PC-9 (cell line): Measurements from ENCODE around the gene ATL2. TPM values are rescaled to one million over a fixed set of nuclear protein-coding genes. Genes with fewer than 3 reads are reported as not detected.
"Not testable (repeated sequence)": the region's sequence is repeated elsewhere in the genome, so short reads cannot be mapped to it uniquely, and the experiment has no call there.

Experiments used
- BruUV-seq: library from RNA; stranded (reverse); fragments of 400-500 nt; replicated peaks from 2 replicates; lab custom pipeline; 2021; lab: Mats Ljungman, UMichigan
- CTCF ChIA-PET: fragments of 300-600 bp; sonication (Branson Sonifier 250); formaldehyde crosslinking; loops from one replicate; lab custom pipeline; 2022; ENCODE audit warnings: antibody characterized with exemption; lab: Charles Lee
- POLR2A ChIA-PET: fragments of 300-600 bp; sonication (Branson Sonifier 250); formaldehyde crosslinking; loops from one replicate; lab custom pipeline; 2022; ENCODE audit warnings: antibody characterized with exemption; ENCODE audit not compliant: unreplicated experiment; lab: Charles Lee
- DNase-seq, 2 experiments: peaks; one replicate each; pipeline versions ENCODE4 v3.0.0 to v3.0.0-alpha.2; 2015 to 2022; ENCODE audit warnings: mixed read lengths in 1 of 2
- H2AFZ ChIP-seq: fragments of 200-600 bp; sonication (generic); 2 replicates; pipeline ENCODE4 v1.8.1; 2017; ENCODE audit warnings: antibody characterized with exemption
- H3F3A ChIP-seq: fragments of 200-600 bp; sonication (generic); 2 replicates; pipeline ENCODE4 v1.8.1; 2017; ENCODE audit warnings: antibody characterized with exemption, mild to moderate bottlenecking, low read depth; ENCODE audit not compliant: insufficient read depth
- H3K27ac ChIP-seq: fragments of 200-600 bp; sonication (generic); 2 replicates; pipeline ENCODE4 v1.6.1; 2016; ENCODE audit warnings: mixed run types
- H3K27me3 ChIP-seq: fragments of 200-600 bp; sonication (generic); 2 replicates; pipeline ENCODE4 v1.6.1; 2016; ENCODE audit warnings: low read depth, mixed run types; ENCODE audit not compliant: insufficient read depth
- H3K36me3 ChIP-seq: fragments of 200-600 bp; sonication (generic); 2 replicates; pipeline ENCODE4 v1.6.1; 2016; ENCODE audit warnings: low read depth, mixed run types
- H3K4me1 ChIP-seq: fragments of 200-600 bp; sonication (generic); replicated peaks from 2 replicates; pipeline ENCODE4 v1.6.1; 2016; ENCODE audit warnings: mixed run types; ENCODE audit not compliant: insufficient read depth
- H3K4me2 ChIP-seq: fragments of 200-600 bp; sonication (generic); 2 replicates; pipeline ENCODE4 v1.6.1; 2017; ENCODE audit warnings: mixed run types
- H3K4me3 ChIP-seq: fragments of 200-600 bp; sonication (generic); 2 replicates; pipeline ENCODE4 v1.6.1; 2016; ENCODE audit warnings: mixed run types
- H3K79me2 ChIP-seq: fragments of 200-600 bp; sonication (generic); 2 replicates; pipeline ENCODE4 v1.6.1; 2017; ENCODE audit warnings: low read depth, mixed run types
- H3K9me2 ChIP-seq: fragments of 200-600 bp; sonication (generic); 2 replicates; pipeline ENCODE4 v1.8.1; 2017; ENCODE audit warnings: mild to moderate bottlenecking; ENCODE audit not compliant: insufficient read depth
- H3K9me3 ChIP-seq: fragments of 200-600 bp; sonication (generic); 2 replicates; pipeline ENCODE4 v1.8.1; 2016; ENCODE audit warnings: low read depth; ENCODE audit not compliant: insufficient read depth
- H4K20me1 ChIP-seq: fragments of 200-600 bp; sonication (generic); 2 replicates; pipeline ENCODE4 v1.8.1; 2017; ENCODE audit not compliant: insufficient read depth
- CTCF ChIP-seq: fragments of 200-600 bp; sonication (generic); conservative IDR thresholded peaks from 2 replicates; pipeline ENCODE4 v1.6.1; 2017; ENCODE audit warnings: mixed run types, antibody characterized with exemption, mild to moderate bottlenecking, moderate library complexity
- EZH2 ChIP-seq: fragments of 200-600 bp; sonication (generic); IDR thresholded peaks from 2 replicates; pipeline ENCODE4 v1.8.0; 2017; ENCODE audit warnings: antibody characterized with exemption, low read depth
- intact Hi-C: fragments of 100-400 bp; cut with micrococcal nuclease; formaldehyde crosslinking; loops from one replicate; pipeline ENCODE4 v1.10.0; 2022; ENCODE audit not compliant: unreplicated experiment
- total RNA-seq: library from RNA; stranded (reverse); gene quantifications from 2 replicates; pipeline ENCODE4 v1.2.3, GENCODE V29; 2021

Gene ATL2
- total RNA-seq, 1 experiment from 2014 or later: 66.4 TPM

- no peak overlapping the region for H3K4me3 ChIP-seq
- H3K4me1 ChIP-seq: 0 out of 2 replicates have a peak, but pooled peaks cover 11% of the 10 kb centered on the region
- H2AFZ ChIP-seq: no peak overlapping the region
- no peak for DNase-seq
- no peaks in the 10 kb centered on the region for H3K27me3 ChIP-seq
- H3K9me3 ChIP-seq: no peaks in the 10 kb centered on the region; the same call in 1 of the 2 replicates
- intact Hi-C loops: no loop called here
- ChIA-PET POLR2A (no interaction called here), CTCF (interaction anchor here (0.6 kb wide), 1 partner anchor 619 kb away, joined by 3 read pairs; no protein-coding TSS in a partner anchor)
- H3K36me3 ChIP-seq: peaks cover 11% of the 10 kb centered on the region; the same call in 1 of the 2 replicates
- peaks cover 27% of the 10 kb centered on the region for H3F3A ChIP-seq
- no peak overlapping the region for H3K27ac ChIP-seq
- BruUV-seq: no TSS peak
- H4K20me1 ChIP-seq: peaks cover 17% of the 10 kb centered on the region
- TF ChIP-seq CTCF (no peak), EZH2 (no peak)
- H3K4me2 ChIP-seq: no peak overlapping the region
- no peaks in the 10 kb centered on the region for H3K9me2 ChIP-seq
- peaks cover 61% of the 10 kb centered on the region for H3K79me2 ChIP-seq
Observed at GRCh38 chr2:38327580-38327979, 49.5 kb downstream of the ATL2 start.

GRCh38 chr2:38323623-38324022, 53.5 kb downstream of the ATL2 start:
- Histone ChIP-seq H3K27me3 (no peaks in the 10 kb centered on the region), H4K20me1 (peaks cover 17% of the 10 kb centered on the region), H3K9me3 (no peaks in the 10 kb centered on the region), H3K36me3 (peaks cover 14% of the 10 kb centered on the region), H2AFZ (no peak overlapping the region), H3K4me3 (no peak overlapping the region), H3F3A (peaks cover 26% of the 10 kb centered on the region), H3K9me2 (no peaks in the 10 kb centered on the region), H3K79me2 (peaks cover 60% of the 10 kb centered on the region), H3K27ac (no peak overlapping the region), H3K4me1 (0 out of 2 replicates have a peak, but pooled peaks cover 11% of the 10 kb centered on the region), H3K4me2 (no peak overlapping the region)
- intact Hi-C loops: no loop called here
- no peak for DNase-seq
- ChIA-PET POLR2A (no interaction called here), CTCF (interaction anchor here (0.5 kb wide), 1 partner anchor 882 kb away, joined by 8 read pairs; no protein-coding TSS in a partner anchor)
- BruUV-seq: no TSS peak
- no peak for TF ChIP-seq CTCF
- TF ChIP-seq EZH2: no peak

- H3K27ac ChIP-seq: no peak overlapping the region
- no peak for TF ChIP-seq EZH2
- no peak for TF ChIP-seq CTCF
- H3K79me2 ChIP-seq: peaks cover 49% of the 10 kb centered on the region
- H3K9me3 ChIP-seq: no peaks in the 10 kb centered on the region
- H3F3A ChIP-seq: peaks cover 33% of the 10 kb centered on the region
- H3K4me2 ChIP-seq: no peak overlapping the region
- POLR2A ChIA-PET: no interaction called here
- CTCF ChIA-PET: no interaction called here
- intact Hi-C loops: no loop called here
- BruUV-seq: no TSS peak
- peaks cover 17% of the 10 kb centered on the region for H4K20me1 ChIP-seq
- DNase-seq: no peak
- 0 out of 2 replicates have a peak, but pooled peaks cover 11% of the 10 kb centered on the region for H3K4me1 ChIP-seq
- no peaks in the 10 kb centered on the region for H3K9me2 ChIP-seq
- H2AFZ ChIP-seq: no peak overlapping the region
- H3K4me3 ChIP-seq: no peak overlapping the region
- H3K36me3 ChIP-seq: peaks cover 24% of the 10 kb centered on the region
- H3K27me3 ChIP-seq: no peaks in the 10 kb centered on the region
Observed at GRCh38 chr2:38322224-38322914, 54.7 kb downstream of the ATL2 start.

- H2AFZ ChIP-seq, H3K4me2 ChIP-seq, H3K27me3 ChIP-seq, POLR2A ChIA-PET, H3K4me3 ChIP-seq, H3K9me3 ChIP-seq, H3K4me1 ChIP-seq, BruUV-seq, H3K27ac ChIP-seq, H3K9me2 ChIP-seq, DNase-seq: not testable (repeated sequence)
- CTCF ChIA-PET: interaction anchor here (0.6 kb wide), 2 partner anchors 42 to 243 kb away, joined by 9 to 15 read pairs; no protein-coding TSS in a partner anchor
- H4K20me1 ChIP-seq: peaks cover 24% of the 10 kb centered on the region
- H3K79me2 ChIP-seq: peaks cover 29% of the 10 kb centered on the region
- intact Hi-C loops: loop anchor here (5.0 kb wide), 2 partner anchors 58 to 423 kb away; partner anchors contain the start of gene ATL2
- H3K36me3 ChIP-seq: peaks cover 41% of the 10 kb centered on the region
- H3F3A ChIP-seq: peaks cover 45% of the 10 kb centered on the region
Observed at GRCh38 chr2:38319240-38319639, 57.8 kb downstream of the ATL2 start.
